ENCODE measurements around the gene ANKS1B.
A peak's percentile ranks its signal among the peaks of the same experiment; 100 is the strongest.

Gene ANKS1B

DNA sequence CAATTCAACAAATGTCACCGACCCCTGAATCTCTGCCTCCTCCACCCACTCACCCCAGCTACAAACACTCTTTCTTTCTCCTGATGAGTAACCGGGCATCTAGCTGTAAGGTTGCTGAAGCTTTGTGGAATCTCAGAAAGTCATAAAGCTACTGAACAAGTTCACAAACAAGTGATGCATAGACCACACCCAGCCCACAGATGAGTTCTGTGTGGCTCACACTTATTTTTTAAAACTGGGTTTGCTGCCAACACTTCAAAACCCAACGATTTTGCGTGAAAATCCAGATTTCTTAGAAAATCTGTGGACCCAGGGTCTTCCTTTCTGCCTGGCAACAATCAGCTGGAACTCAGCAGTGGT is 1243.6 kb downstream of the ANKS1B start:
- DNase-seq = no peak

DNA sequence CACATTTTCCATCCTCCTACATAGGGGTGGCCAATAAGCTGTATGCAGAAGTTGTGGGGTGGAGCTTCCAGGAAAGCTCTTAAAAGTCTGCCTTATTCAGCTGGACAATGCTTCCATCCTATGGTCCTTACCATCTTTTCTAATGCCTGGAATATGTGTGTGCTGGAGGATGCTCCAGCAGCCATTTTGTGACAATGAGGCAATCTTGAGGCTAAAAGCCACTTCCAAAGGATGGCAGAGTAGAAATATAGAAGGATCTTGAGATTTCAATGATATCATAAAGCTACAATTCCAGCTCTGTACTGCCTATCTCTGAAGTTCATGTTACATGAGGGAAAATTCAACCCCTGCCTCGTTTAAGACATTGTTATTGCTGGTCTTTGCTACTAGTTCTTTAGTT is 1244.0 kb downstream of the ANKS1B start:
- no peak for DNase-seq

DNA sequence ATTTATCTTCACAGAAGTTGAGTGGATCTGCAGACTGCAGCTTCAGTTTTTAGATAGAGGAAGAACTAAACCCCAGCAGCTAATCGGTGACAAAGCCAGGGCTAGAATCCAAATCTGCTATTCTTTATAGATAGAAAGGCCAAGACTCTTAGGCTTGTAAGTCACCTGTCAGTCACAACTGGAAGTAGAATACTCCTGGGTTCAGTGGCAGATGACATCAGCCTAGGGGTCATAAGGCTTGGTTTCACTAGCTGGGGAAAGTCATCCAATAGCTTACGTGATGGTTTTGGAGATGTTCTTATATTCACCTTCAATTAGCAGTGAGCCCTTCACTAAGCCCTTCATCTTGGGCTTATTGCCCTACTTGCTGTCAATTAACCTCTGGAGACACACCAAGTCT is 1246.2 kb downstream of the ANKS1B start:
- peak; percentile 88 for DNase-seq

DNA sequence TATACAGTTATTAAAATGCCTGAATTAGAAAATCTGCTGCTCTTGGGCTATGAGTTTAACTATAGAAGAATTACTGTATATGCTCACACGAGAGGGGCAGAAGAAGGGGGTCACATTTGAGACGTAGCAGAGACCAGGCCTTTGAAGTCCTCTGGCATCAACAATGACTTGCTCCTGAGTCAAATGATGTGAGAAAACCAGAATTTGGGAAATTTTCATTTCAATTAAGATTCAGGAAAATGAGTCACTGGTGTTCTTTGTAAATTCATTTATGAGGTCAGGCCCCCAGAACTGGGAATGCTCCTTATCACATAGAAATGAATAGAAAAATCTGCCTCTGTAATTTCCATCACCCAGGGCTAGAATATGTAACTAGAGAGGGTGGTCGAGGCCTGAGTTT is 1246.7 kb downstream of the ANKS1B start:
- DNase-seq = no peak

DNA sequence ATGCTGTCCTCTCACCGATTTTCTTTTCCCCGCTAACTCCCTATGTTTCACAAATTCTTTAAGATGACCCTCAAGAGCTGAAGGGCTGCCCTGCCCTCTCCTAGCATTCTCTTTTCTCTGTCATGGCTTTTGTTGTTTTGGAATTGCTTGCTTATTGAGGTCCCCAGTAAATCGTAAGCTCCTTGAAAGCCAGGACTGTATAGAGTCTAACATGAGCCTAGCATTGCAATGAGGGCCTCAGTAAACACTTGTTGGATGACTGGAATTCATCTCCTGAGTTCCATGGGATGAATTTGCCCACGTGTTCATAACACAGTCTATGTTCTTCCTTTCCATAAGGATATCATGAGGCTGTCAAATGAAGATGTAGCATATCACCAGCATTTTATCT is 1247.4 kb downstream of the ANKS1B start:
- no peak for DNase-seq

DNA sequence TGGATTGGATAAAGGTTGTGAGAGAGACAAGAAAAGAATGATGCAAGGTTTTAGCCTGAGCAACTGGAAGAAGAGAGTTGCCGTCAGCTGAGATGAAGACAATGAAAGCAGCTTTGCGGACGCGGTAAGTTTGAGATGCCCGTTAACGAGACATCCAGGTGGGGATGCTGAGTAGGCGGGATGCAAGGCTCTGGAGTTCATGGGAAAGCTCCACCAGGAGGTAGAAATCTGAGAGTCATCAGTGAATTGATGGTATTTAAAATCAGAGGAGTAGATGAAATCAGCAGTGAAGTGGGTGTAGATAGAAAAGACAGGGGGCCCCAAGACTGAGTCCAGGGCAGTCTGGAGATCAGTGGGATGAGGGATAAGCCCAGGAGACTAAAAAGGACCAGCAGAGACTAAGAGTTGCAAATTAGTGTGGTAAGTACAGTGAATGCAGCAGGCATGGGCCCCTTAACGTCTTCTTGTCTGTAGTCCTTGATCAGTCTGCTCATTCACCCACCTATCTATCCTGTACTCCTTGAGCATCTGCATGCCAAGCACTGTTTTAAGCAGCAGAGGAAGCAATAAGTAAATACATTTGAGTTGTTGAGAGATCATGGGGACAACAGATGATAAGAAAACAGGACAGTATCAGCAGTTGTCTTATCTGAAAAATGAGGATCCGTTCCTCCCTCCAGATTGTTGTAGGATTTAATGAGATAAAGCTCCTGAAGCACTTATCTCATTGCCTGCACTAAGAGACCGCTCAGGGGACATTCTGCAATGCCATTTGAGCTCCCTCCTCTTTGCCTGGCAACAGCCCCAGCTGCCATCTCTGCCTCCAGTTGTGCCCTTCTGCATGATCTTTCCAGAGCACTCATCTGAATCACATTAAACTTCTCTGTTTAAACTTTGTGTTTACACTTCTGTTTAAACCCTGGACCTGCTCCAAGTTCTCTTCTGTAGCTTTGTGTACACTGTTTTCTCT is 1248.1 kb downstream of the ANKS1B start:
- DNase-seq = peak; percentile 97

DNA sequence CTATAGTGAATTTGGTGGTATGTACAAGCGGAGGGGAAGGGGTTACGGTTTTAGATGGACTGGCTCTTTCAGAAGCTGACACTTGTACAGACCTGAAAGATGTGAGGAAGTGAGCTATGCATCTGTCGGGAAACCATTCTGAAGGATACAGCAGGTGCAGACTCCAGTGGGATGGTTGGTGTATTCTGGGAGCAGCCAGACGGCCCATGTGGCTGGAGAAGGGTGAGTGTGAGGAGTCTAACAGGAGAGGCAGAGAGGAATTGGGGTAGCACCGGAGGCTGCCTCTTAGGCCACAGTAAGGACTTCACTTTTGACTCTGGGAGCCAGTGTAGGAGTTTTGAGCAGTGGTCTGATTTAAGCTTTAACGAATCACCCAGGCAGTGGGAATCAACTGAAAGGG is 1248.9 kb downstream of the ANKS1B start:
- DNase-seq = peak; percentile 13

DNA sequence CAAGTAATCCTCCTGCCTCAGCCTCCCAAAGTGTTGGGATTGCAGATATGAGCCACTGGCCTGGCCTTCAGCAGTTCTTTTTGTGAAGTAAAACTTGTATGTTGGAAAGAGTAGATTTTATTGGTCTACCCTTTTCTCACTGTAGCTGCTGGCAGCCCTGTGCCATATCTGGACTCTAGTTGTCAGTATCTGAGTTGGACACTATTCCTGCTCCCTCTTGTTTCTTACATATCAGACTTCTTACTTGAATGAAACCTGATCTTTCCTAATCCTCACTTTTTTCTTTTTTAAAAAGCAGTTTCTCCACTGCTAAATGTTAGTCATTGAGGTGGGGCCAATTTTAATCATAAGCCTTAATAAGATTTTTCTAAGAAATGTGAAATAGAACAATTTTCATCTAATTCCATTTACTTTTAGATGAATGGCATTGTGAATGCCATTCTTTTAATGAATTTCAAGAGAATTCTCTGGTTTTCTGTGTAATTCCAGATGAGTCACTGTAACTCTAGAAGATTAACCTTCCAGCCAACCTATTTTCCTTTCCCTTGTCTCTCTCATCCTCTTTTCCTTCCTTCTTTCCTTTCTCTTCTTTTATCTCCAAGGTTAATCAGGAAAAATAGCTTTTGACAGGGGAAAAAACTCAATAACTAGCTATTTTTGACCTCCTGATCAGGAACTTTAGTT is 1250.9 kb downstream of the ANKS1B start:
- no peak for DNase-seq

DNA sequence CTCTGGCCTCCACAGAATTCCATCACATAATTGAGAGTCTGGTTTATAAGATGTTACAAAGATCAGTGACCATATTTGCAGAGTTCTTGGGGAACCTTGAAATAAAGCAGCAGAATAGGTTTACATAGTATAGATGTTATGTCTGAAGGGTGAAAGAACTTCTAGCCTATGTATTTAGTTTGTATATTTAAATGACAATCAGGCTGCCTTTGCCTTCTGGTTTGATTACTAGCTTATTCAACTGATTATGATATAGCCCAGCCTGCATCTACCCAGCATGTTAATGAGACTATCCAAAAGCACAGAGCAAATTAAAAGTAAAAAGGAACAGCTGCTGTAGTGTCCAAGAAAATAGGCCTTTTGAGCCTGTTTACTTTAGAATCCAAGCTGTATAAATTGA is 1254.3 kb downstream of the ANKS1B start:
- no peak for DNase-seq

DNA sequence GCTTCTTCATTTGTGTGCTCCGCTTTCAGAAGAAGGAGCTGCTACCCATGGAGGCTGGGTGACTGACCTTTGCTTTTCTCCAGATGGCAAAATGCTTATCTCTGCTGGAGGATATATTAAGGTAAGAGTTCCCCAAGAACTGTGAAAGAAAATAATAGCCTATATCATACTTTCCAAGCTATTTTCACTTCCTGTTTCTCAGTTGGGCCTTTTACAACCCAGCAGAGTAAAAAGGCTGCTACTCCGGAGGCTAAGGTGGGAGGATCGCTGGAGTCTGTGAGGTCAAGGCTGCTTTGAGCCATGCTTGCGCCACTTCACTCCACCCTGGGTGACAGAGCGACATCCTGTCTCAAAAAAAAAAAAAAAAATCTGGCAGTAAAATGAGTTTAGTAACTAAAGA is 1257.5 kb downstream of the ANKS1B start:
- DNase-seq = no peak

DNA sequence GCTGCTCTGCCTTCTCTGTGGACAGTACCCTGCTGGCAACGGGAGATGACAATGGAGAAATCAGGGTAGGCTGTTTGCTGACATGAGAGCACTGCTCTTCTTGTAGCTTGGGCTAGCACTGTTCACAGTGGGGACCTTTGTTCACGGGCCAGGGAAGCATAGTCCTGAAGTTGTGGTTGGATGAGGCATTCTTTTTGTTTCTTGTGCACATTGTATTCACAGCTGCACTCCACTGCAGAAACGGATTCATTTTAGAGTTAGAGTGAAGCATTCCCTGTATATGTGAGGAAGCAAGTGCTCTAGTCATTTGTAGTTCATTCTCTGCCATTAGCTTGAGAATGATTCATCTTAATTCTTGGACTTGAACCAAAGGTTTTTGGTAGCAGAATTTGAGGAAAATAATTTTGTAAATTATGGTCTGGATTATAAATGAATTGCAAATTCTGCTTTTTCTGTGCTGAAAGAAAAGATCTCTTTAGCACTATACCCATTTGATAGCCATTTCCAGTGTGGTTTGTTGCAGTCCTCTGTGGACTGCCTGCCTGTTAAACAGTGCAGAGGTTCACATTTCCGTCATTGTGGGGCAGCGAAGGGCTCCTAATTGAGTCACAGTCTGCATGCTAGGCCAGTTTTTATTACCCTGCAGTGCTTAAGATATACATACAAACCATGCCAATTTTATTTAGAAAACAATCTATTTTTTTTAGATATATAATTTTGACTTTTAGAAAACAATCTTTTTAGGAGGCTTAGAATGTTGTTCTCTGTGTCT is 1259.1 kb downstream of the ANKS1B start:
- DNase-seq = peak; percentile 55

DNA sequence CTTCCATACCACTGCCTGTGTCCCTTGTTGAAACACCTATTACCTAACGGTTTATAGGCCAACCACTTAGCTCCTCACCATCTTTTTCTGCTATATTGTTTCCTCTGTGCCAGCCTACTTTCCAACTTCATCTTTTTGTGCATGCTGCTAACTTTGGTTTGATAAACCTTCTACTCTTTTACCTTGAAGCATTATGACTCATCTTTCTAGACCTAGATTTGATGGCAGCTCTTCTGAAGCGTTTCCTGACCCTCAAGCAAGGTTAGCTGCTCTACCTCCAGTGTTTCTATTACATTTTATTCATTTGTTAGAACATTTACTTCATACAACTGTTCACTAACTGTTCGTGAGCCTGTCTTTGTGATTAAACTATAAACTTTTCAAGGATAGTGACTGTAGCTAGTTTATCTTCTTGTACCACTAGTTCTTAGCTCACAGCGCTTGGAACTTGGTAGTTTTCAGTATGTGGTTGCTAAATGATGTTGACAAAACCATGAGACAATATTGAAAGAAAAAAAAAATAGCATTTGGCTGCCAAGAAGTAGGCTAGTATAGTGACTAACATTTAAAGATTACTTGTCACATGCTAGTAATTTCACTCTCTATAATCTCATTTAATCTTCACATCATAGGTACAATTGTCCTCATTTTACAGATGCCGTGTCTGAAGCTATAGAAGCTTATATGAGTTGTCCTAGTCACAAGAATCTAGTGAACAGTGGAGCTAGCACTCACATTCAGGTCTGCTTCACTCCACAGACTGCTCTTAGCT is 1260.2 kb downstream of the ANKS1B start:
- DNase-seq = no peak

DNA sequence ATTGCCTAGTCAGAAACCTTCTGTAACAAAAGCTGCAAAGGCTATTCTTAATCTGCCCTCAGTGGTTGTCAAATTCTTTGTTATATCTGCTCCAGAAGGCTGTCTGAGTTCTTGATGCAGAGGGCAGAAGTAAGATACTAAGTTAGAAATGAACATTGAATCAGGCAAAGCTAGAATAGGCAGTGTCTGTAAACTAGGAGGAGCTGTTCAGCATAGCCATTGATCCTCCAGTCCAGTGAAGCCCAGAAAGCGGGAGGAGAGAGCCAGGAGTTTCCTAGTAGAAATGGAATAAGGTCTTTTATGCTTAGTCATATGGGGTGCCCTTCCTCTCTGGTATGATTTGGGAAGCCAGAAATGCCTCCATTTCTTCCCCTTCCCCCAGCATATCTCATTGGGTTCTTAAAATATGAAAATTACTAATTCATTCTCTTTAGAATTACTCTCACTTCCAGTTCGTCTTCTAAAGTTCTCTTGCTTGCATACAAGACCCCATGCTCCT is 1263.5 kb downstream of the ANKS1B start:
- no peak for DNase-seq

DNA sequence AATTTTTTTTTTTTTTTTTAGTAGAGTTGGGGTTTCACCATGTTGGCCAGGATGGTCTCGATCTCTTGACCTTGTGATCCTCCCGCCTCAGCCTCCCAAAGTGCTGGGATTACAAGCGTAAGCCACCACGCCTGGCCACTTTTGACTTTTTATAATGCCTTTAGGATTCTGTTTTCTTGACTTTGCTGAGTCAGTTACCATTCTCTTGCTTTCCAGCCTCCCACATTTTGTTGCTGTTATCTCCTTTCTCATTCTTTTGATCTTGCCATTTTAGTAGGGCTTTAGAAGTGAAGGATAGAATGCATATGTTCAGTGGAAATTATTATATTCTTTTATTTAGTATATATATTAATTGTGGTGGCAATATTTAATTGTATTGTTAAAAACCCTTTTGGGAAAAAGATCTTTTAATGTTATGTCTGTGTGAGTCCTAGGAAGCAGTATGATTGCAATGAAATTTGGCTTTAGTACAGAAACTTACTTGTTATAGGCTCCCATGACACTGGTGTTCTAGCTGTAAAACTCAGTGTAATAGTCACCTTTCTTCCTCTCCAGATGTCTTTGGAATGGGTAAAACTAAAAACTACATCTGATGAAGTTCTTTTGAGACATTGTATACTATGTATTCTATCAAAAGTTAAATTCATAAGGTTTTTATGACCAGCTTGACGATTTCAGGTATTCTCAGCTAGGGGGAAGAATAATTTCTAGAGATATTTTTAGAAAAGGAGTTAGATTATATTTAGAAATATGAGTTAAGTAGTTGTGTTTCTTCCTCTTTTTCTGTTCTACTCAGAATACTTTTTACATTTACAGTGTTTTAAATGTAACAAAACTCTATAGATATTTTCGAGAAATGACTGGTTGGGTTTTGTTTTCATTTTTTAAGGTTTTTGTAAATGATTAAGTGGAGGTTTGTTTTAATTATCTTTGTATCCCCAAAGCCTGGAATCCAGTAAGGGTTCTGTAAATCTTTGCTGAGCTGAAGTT is 1264.9 kb downstream of the ANKS1B start:
- no peak for DNase-seq

DNA sequence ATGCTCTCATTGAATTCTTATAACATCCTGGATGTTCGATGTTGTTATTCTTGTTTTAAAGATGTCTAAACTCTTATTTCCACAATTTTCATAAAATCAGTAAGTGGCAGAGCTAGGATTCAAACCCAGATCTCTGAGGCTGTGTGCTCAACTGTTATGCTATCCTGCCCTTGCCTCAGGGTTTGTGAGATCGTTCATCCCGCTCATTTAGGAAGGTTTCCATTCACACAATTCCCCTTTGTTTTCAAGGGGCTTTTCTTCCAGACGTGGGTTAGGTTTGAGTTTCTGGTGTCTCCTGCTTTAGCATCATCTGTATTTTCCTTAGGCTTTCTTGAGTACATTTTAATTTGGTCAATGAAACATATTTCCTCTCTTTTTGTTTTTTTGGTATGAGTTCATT is 1270.3 kb downstream of the ANKS1B start:
- DNase-seq = peak; percentile 89

DNA sequence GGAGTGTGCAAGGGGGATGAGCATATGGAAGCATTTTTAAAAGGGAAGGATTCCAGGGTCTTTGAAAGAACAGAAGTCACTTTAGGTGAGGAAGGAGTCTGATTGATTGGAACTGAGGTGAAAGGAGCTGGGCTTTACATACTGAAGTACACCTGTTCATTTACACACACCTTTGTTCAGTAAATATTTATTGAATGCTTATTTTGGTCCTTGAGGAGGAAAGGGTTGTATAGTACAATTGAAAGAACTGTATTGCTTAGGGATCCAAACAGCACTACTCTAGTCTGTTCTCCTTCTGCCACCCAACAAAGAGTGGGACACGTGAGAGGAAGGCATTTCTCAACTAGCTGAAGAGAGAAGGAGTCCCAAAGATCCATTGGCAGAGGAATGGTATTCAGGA is 1275.7 kb downstream of the ANKS1B start:
- no peak for DNase-seq

DNA sequence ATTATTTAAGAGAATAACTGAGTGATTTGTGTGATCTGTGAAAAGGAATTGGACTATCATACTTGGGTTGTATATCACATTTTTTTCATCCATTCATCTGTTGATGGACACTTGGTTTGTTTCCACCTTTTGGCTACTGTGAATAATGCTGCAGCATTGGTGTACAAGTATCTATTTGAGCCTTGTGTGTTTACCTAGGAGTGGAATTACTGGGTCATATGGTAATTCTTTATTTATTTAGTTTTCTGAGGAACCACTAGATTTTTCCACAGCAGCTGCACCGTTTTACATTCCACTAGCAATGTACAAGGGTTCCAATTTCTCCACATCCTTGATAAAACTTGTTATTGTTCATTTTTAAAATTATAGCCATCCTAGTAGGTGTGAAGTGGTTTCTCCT is 1283.6 kb downstream of the ANKS1B start:
- DNase-seq = peak; percentile 38

DNA sequence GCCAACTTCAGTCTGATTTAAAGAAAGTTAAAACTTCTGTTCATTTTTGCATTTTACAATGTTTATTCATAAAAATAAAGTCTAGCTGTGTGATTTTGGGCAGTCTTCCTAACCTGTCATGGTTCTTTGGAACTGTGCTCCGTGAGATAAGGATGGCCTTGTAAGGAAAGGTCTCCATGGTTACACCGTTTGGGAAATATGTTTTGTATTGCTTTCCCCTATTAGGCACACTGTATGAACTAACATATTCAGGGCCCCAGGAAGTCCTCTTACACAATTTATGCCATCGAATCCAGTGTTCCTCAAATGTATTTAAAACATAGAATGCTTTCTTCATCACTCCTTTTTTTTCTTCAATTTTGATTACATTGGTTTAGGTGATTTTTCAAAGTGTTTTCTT is 1285.2 kb downstream of the ANKS1B start:
- peak; percentile 89 for DNase-seq

DNA sequence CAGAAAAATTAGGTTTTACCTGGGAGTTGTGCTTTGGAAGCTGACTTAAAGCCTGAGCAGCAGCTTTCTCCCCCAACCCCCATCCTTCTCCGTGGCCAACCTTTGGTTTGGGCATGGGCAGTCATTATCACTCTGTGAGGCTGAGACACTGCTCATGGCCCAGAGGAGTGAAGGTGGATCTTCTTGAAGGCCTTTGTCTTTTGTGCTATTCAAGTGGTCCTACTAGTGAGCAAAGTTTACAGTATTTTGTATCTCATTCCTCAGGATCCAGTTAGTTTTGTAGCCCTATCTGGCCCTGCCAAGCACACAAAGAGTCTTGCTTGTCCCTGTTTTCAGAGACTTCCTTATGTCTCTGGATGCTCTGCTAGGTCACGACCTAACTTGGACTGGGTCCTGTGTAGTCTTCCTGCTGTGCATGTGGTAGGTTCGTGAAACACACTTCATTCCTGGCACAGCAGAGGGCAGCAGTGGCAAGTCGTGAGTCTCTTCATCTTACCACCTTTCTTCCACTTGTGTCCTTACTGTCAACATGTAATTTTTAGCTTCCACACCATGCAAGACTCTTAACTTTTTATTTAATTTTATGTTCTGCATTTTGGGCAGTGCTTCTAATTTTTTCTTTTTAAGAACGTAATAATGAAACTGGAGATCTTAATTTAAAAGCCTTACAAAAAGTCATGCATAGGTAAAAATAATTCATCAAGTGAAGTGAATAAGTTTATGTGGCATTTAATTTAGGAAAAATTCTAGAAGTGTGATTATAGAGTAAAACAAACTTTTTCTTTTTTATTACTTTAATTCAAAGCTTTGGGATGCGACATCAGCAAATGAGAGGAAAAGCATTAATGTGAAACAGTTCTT is 1285.9 kb downstream of the ANKS1B start:
- DNase-seq = peak; percentile 81

DNA sequence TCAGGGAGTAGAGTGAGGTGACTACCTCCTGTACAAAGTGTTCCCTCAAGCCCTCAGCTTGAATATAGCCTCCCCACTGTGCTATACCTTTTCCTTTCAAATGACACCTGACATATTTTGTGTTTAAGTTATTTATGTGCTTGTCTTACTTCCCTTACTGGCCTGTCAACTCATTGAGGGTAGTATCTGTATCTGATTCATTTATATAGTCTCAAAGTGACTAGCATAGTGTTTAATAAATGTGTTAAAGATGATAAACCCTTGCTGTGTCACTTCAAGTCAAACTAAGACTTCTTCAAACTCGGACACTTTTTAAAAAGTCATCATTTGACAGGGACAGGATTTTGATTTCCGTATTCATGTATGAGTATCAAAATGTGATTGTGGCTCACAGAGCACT is 1287.5 kb downstream of the ANKS1B start:
- no peak for DNase-seq
